NB4 (cell line): ENCODE measurements around the gene SYT11.
"Not testable (repeated sequence)": the region's sequence is repeated elsewhere in the genome, so short reads cannot be mapped to it uniquely, and the experiment has no call there.

ENCODE experiments used
- POLR2A ChIP-seq: IDR thresholded peaks from 2 replicates; pipeline ENCODE4 v1.6.1; 2011; ENCODE audit warnings: mild to moderate bottlenecking; ENCODE audit not compliant: insufficient read length; ENCODE audit errors: extremely low read depth
- TF ChIP-seq, protein P1 (sequence below): IDR thresholded peaks from one replicate; pipeline ENCODE4 v1.5.1; 2012; ENCODE audit warnings: low read depth, low read length
- TF ChIP-seq, protein P2 (sequence below): IDR thresholded peaks from 2 replicates; pipeline ENCODE4 v1.6.1; 2011; ENCODE audit warnings: low read depth, low read length

DNA sequence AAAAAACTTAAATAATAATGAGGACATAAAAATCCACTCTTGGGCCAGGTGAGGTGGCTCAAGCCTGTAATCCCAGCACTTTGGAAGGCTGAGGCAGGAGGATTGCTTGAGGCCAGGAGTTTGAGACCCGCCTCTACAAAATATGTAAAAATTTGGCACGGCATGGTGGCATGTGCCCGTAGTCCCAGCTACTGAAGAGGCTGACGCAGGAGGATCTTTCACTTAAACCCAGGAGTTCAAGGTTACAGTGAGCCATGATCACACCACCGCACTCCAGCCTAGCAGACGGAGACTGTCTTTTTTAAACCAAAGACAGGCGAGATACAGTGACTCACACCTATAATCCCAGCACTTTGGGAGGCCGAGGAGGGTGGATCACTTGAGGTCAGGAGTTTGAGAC, 37.1 kb downstream of the SYT11 start:
- TF ChIP-seq, protein P1, sequence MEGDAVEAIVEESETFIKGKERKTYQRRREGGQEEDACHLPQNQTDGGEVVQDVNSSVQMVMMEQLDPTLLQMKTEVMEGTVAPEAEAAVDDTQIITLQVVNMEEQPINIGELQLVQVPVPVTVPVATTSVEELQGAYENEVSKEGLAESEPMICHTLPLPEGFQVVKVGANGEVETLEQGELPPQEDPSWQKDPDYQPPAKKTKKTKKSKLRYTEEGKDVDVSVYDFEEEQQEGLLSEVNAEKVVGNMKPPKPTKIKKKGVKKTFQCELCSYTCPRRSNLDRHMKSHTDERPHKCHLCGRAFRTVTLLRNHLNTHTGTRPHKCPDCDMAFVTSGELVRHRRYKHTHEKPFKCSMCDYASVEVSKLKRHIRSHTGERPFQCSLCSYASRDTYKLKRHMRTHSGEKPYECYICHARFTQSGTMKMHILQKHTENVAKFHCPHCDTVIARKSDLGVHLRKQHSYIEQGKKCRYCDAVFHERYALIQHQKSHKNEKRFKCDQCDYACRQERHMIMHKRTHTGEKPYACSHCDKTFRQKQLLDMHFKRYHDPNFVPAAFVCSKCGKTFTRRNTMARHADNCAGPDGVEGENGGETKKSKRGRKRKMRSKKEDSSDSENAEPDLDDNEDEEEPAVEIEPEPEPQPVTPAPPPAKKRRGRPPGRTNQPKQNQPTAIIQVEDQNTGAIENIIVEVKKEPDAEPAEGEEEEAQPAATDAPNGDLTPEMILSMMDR = not testable (repeated sequence)
- not testable (repeated sequence) for TF ChIP-seq POLR2A
- TF ChIP-seq, protein P2, sequence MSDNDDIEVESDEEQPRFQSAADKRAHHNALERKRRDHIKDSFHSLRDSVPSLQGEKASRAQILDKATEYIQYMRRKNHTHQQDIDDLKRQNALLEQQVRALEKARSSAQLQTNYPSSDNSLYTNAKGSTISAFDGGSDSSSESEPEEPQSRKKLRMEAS = not testable (repeated sequence)
